Measurements from ENCODE around the gene GALNT12. TPM values are rescaled to one million over a fixed set of nuclear protein-coding genes. Genes with fewer than 3 reads are reported as not detected.

GALNT12 gene
- total and polyA plus RNA-seq, 8 donors = 14.6 to 24.6 (median 19.6) TPM

GRCh38 chr9:98834386-98834785, 26.9 kb downstream of the GALNT12 start:
- TF ChIP-seq, protein P1, sequence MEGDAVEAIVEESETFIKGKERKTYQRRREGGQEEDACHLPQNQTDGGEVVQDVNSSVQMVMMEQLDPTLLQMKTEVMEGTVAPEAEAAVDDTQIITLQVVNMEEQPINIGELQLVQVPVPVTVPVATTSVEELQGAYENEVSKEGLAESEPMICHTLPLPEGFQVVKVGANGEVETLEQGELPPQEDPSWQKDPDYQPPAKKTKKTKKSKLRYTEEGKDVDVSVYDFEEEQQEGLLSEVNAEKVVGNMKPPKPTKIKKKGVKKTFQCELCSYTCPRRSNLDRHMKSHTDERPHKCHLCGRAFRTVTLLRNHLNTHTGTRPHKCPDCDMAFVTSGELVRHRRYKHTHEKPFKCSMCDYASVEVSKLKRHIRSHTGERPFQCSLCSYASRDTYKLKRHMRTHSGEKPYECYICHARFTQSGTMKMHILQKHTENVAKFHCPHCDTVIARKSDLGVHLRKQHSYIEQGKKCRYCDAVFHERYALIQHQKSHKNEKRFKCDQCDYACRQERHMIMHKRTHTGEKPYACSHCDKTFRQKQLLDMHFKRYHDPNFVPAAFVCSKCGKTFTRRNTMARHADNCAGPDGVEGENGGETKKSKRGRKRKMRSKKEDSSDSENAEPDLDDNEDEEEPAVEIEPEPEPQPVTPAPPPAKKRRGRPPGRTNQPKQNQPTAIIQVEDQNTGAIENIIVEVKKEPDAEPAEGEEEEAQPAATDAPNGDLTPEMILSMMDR (IDR thresholded peaks at IDR 0.05) = no peak
- Histone ChIP-seq H3K36me3 (no peaks in the 10 kb centered on the region), H3K27ac (no peak overlapping the region), H3K4me1 (no peaks in the 10 kb centered on the region), H3K9me3 (no peaks in the 10 kb centered on the region), H3K4me3 (no peak overlapping the region), H3K27me3 (no peaks in the 10 kb centered on the region)
- ATAC-seq (no peak), DNase-seq (no peak)
- intact Hi-C loops (cut with DNase I) = no loop called here

DNA sequence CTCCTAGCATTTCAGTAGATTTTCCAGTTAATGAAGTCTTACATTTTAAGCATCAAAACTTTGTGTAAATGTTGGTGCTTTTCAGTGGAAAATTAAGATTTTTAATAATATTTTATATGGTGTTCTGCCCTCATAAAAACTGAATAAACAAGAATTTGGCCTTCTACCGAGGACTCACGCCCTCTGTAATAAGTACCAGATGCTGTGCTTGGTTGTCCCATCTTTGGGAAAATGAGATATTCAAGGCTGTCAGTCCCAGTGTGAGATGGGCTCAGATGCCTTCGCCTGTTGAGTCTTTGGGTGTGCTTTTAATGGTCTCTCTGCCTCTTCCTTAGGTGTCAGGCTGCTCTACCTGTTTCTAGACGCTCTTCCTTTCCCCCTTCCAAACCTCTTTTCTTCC, 28.7 kb downstream of the GALNT12 start:
- no peak overlapping the region for H3K27ac ChIP-seq
- H3K9me3 ChIP-seq = no peaks in the 10 kb centered on the region
- DNase-seq (no peak), ATAC-seq (no peak)
- TF ChIP-seq, protein P1 (IDR thresholded peaks at IDR 0.05) = no peak
- no peaks in the 10 kb centered on the region for H3K4me1 ChIP-seq
- no peak overlapping the region for H3K4me3 ChIP-seq
- H3K27me3 ChIP-seq = no peaks in the 10 kb centered on the region
- intact Hi-C loops (cut with DNase I) = no loop called here
- H3K36me3 ChIP-seq = peaks cover 0 to 3% of the 10 kb centered on the region in 2 donors

GRCh38 chr9:98837516-98837915, 30.0 kb downstream of the GALNT12 start:
- no peak overlapping the region for H3K4me3 ChIP-seq
- intact Hi-C loops (cut with DNase I) = no loop called here
- TF ChIP-seq, protein P1 (IDR thresholded peaks at IDR 0.05) = no peak
- H3K4me1 ChIP-seq = no peaks in the 10 kb centered on the region
- H3K36me3 ChIP-seq = peaks cover 0 to 3% of the 10 kb centered on the region in 2 donors
- H3K27me3 ChIP-seq = no peaks in the 10 kb centered on the region
- no peak for DNase-seq
- no peak overlapping the region for H3K27ac ChIP-seq
- no peaks in the 10 kb centered on the region for H3K9me3 ChIP-seq
- no peak for ATAC-seq

GRCh38 chr9:98838155-98838867, 30.8 kb downstream of the GALNT12 start:
- H3K4me3 ChIP-seq = no peak overlapping the region
- DNase-seq (no peak), ATAC-seq (no peak)
- intact Hi-C loops (cut with DNase I) = no loop called here
- H3K36me3 ChIP-seq = peaks cover 0 to 3% of the 10 kb centered on the region in 2 donors
- TF ChIP-seq, protein P1 (IDR thresholded peaks at IDR 0.05) = no peak
- no peak overlapping the region for H3K27ac ChIP-seq
- H3K9me3 ChIP-seq = no peaks in the 10 kb centered on the region
- H3K4me1 ChIP-seq = no peaks in the 10 kb centered on the region
- H3K27me3 ChIP-seq = no peaks in the 10 kb centered on the region

- Histone ChIP-seq H3K9me3 (no peaks in the 10 kb centered on the region), H3K27ac (no peak overlapping the region), H3K36me3 (peaks cover 0 to 3% of the 10 kb centered on the region in 2 donors), H3K4me1 (no peaks in the 10 kb centered on the region), H3K4me3 (no peak overlapping the region), H3K27me3 (no peaks in the 10 kb centered on the region)
- ATAC-seq (no peak), DNase-seq (no peak)
- TF ChIP-seq, protein P1 (IDR thresholded peaks at IDR 0.05) = no peak
- intact Hi-C loops (cut with DNase I) = no loop called here
Observed at GRCh38 chr9:98838868-98839565, 31.5 kb downstream of the GALNT12 start.

Measured in left lung (tissue), 10 donors.